Mammary epithelial cell (primary cell): Measurements from ENCODE around the gene FHIP1B.

Experiments
- EZH2 ChIP-seq: IDR thresholded peaks from 2 replicates; pipeline ENCODE4 v1.6.1; 2012; ENCODE audit warnings: low read length, inconsistent platforms, borderline replicate concordance
- TF ChIP-seq, protein P1 (sequence below), 2 donors: IDR thresholded peaks in 1 of 2; conservative IDR thresholded peaks in 1 of 2; 2 replicates each; pipeline ENCODE4 v1.5.1; 2011 to 2012; ENCODE audit warnings: inconsistent platforms in 2 of 2, low read length in 2 of 2, mild to moderate bottlenecking in 2 of 2, control low read depth in 1 of 2, low read depth in 1 of 2; ENCODE audit not compliant: insufficient read depth in 1 of 2; ENCODE audit errors: extremely low read depth in 1 of 2

DNA sequence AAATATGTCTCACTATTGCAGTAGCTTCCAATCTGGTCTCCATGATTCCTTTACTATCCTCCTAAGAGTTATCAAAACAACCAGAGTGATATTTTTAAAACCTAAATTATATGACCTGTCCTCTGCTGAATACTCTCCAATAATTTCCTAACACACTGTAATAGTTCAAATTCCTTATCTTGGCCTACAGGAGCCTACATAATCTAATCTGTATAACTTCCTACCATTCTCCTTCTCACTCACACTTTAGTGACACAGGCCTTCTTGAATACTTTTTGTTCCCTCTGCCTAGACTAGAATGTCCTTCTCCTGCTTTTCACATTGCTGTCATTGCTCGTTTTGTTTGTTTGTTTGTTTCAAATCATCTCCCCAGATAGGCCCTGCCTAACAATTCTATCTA is 9.4 kb downstream of the FHIP1B start:
- TF ChIP-seq, protein P1, sequence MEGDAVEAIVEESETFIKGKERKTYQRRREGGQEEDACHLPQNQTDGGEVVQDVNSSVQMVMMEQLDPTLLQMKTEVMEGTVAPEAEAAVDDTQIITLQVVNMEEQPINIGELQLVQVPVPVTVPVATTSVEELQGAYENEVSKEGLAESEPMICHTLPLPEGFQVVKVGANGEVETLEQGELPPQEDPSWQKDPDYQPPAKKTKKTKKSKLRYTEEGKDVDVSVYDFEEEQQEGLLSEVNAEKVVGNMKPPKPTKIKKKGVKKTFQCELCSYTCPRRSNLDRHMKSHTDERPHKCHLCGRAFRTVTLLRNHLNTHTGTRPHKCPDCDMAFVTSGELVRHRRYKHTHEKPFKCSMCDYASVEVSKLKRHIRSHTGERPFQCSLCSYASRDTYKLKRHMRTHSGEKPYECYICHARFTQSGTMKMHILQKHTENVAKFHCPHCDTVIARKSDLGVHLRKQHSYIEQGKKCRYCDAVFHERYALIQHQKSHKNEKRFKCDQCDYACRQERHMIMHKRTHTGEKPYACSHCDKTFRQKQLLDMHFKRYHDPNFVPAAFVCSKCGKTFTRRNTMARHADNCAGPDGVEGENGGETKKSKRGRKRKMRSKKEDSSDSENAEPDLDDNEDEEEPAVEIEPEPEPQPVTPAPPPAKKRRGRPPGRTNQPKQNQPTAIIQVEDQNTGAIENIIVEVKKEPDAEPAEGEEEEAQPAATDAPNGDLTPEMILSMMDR (conservative IDR thresholded peaks at IDR 0.05 in 1 of 2, IDR thresholded peaks at IDR 0.05 in 1 of 2; ENCODE audit: extremely low read depth in 1 of 2, insufficient read depth in 1 of 2, low read depth in 1 of 2, low read length in 2 of 2) = no peak
- TF ChIP-seq EZH2 = no peak
